MG63 (cell line): ENCODE data around the gene CD302. TPM values are rescaled to one million over a fixed set of nuclear protein-coding genes. Genes with fewer than 3 reads are reported as not detected.
"Not testable (repeated sequence)": the region's sequence is repeated elsewhere in the genome, so short reads cannot be mapped to it uniquely, and the experiment has no call there.

Experiments
- DNase-seq: peaks from one replicate; pipeline ENCODE4 v3.0.0-alpha.2; 2020
- H3K27me3 ChIP-seq: fragments of 250-450 bp; sonication (Bioruptor Pico); 2 replicates; pipeline ENCODE4 v1.5.1; 2020; ENCODE audit warnings: mild to moderate bottlenecking, moderate library complexity
- H3K36me3 ChIP-seq: fragments of 250-450 bp; sonication (Bioruptor Pico); 2 replicates; pipeline ENCODE4 v1.5.1; 2020; ENCODE audit warnings: mild to moderate bottlenecking, moderate library complexity
- H3K4me3 ChIP-seq: fragments of 250-450 bp; sonication (Bioruptor Pico); 2 replicates; pipeline ENCODE4 v1.5.1; 2020; ENCODE audit warnings: mild to moderate bottlenecking, moderate library complexity
- H3K9me3 ChIP-seq: fragments of 250-450 bp; sonication (Bioruptor Pico); 2 replicates; pipeline ENCODE4 v1.5.1; 2020; ENCODE audit warnings: mild to moderate bottlenecking, moderate library complexity
- total RNA-seq: library from RNA; depleted of rRNA; stranded (reverse); fragments of >200 nt; shearing (Covaris generic); gene quantifications from 2 replicates; pipeline ENCODE4 v1.2.3, GENCODE V29; 2014; ENCODE audit warnings: low replicate concordance; rRNA removed

Gene CD302
- total RNA-seq, 1 experiment from 2014 or later: 4.4 TPM

GRCh38 chr2:159737292-159737916 is 60.6 kb downstream of the CD302 start:
- Histone ChIP-seq H3K4me3 (no peak overlapping the region), H3K36me3 (peaks cover 82% of the 10 kb centered on the region), H3K27me3 (no peaks in the 10 kb centered on the region), H3K9me3 (no peaks in the 10 kb centered on the region)
- DNase-seq: peak; percentile 18

- Histone ChIP-seq H3K27me3 (no peaks in the 10 kb centered on the region), H3K4me3 (no peak overlapping the region), H3K9me3 (no peaks in the 10 kb centered on the region), H3K36me3 (peaks cover 83% of the 10 kb centered on the region)
- DNase-seq: no peak
Measured at GRCh38 chr2:159736048-159736447, 62.0 kb downstream of the CD302 start.

GRCh38 chr2:159735648-159736047 is 62.4 kb downstream of the CD302 start:
- H3K9me3 ChIP-seq: no peaks in the 10 kb centered on the region
- no peaks in the 10 kb centered on the region for H3K27me3 ChIP-seq
- H3K4me3 ChIP-seq: no peak overlapping the region
- peaks cover 83% of the 10 kb centered on the region for H3K36me3 ChIP-seq
- no peak for DNase-seq

GRCh38 chr2:159728629-159729028 is 69.4 kb downstream of the CD302 start:
- DNase-seq: no peak
- Histone ChIP-seq H3K27me3 (no peaks in the 10 kb centered on the region), H3K36me3 (peaks cover 82% of the 10 kb centered on the region), H3K4me3 (no peak overlapping the region), H3K9me3 (no peaks in the 10 kb centered on the region; the same call in 1 of the 2 replicates)

- no peak for DNase-seq
- H3K4me3 ChIP-seq: no peak overlapping the region
- no peaks in the 10 kb centered on the region for H3K27me3 ChIP-seq
- H3K9me3 ChIP-seq: peaks cover 2% of the 10 kb centered on the region
- H3K36me3 ChIP-seq: peaks cover 84% of the 10 kb centered on the region
Measured at GRCh38 chr2:159725713-159726112, 72.3 kb downstream of the CD302 start.

GRCh38 chr2:159724795-159725572 is 73.0 kb downstream of the CD302 start:
- peaks cover 84% of the 10 kb centered on the region for H3K36me3 ChIP-seq
- DNase-seq, H3K4me3 ChIP-seq, H3K27me3 ChIP-seq, H3K9me3 ChIP-seq: not testable (repeated sequence)

GRCh38 chr2:159722580-159722979 is 75.4 kb downstream of the CD302 start:
- no peaks in the 10 kb centered on the region for H3K27me3 ChIP-seq
- H3K9me3 ChIP-seq: peaks cover 2% of the 10 kb centered on the region
- no peak overlapping the region for H3K4me3 ChIP-seq
- no peak for DNase-seq
- peaks cover 88% of the 10 kb centered on the region for H3K36me3 ChIP-seq

GRCh38 chr2:159720676-159721075 is 77.3 kb downstream of the CD302 start:
- peaks cover 98% of the 10 kb centered on the region for H3K36me3 ChIP-seq
- no peaks in the 10 kb centered on the region for H3K27me3 ChIP-seq
- no peak for DNase-seq
- H3K4me3 ChIP-seq: no peak overlapping the region
- H3K9me3 ChIP-seq: peaks cover 2% of the 10 kb centered on the region

Other genes starting within 250 kb of the CD302 start
- gene BAZ2B, start 181.7 kb downstream of the CD302 start, total RNA-seq: 2.1 and 12.2 TPM in 2 replicates
- gene MARCHF7, start 85.7 kb downstream of the CD302 start, total RNA-seq: 105 and 340 TPM in 2 replicates
- 0.07 TPM in 1 of 2 replicates, not detected in the other for gene LY75, start 106.5 kb upstream of the CD302 start, total RNA-seq